Stomach (tissue), 4 donors: ENCODE measurements around the gene NINL.

ENCODE experiments used
- CTCF ChIP-seq, 7 experiments: fragments of 450-650 bp in 4 of 7; fragments of 200-600 bp in 3 of 7; sonication (generic) in 3 of 7; IDR thresholded peaks; one replicate each; pipeline ENCODE4 v1.5.1; 2016 to 2019; ENCODE audit warnings: antibody characterized with exemption in 7 of 7, control low read depth in 2 of 7, mild to moderate bottlenecking in 1 of 7
- POLR2AphosphoS5 ChIP-seq, 3 donors: sonication (generic); formaldehyde crosslinking; IDR thresholded peaks; one replicate each; pipeline ENCODE4 v1.6.1; 2016; ENCODE audit warnings: antibody characterized with exemption in 3 of 3

GRCh38 chr20:25499031-25499430, 86.3 kb downstream of the NINL start:
- TF ChIP-seq POLR2AphosphoS5 (IDR thresholded peaks at IDR 0.05) (no peak), CTCF (IDR thresholded peaks at IDR 0.05) (no peak)
